NCI-H2107 (cell line): ENCODE data around the gene LRRC4C.
"Not testable (repeated sequence)": the region's sequence is repeated elsewhere in the genome, so short reads cannot be mapped to it uniquely, and the experiment has no call there.

Experiments used
- DNase-seq: peaks from one replicate; lab custom pipeline; 2025; lab: John Stamatoyannopoulos, UW

LRRC4C gene

GRCh38 chr11:41019666-41020065 is 439.8 kb downstream of the LRRC4C start:
- not testable (repeated sequence) for DNase-seq

DNA sequence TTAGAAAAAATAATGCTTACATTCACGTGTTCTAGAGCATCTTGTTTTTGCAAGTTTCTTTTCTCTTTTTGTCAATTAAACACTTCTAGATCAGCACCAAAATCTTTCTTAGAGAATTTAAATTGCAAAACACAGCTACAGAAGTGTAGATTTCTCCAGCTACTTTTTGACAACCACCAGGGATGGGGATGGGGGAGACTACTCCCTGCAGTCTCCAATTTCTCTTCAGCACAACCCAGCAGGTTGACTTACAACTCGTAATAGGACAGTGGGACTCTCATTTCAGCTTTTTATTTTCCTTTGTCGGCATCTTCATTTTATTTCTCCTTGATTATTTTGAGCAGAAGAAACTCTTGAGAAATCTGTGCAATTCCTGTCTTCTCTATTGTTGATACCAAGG is 441.2 kb downstream of the LRRC4C start:
- DNase-seq = no peak

GRCh38 chr11:41010361-41011050 is 448.9 kb downstream of the LRRC4C start:
- no peak for DNase-seq

DNA sequence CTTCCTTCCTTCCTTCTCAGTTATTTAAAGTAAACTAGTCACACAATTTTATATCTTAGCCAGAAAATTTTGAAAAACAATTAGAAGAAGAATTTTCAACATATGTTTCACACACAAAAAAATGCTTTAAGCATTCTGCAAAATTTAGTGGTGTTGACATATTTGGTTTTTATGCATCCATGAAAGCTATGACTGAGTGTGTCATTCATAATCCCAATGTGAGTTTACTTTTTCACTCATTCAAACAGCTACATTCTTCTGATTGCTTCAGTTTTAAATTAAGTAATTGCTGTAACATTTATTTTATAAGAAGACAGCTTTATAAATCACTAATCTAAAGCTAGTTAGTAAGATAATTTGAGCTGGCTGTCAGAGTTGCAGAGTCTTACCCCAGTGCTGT is 453.5 kb downstream of the LRRC4C start:
- DNase-seq = no peak

DNA sequence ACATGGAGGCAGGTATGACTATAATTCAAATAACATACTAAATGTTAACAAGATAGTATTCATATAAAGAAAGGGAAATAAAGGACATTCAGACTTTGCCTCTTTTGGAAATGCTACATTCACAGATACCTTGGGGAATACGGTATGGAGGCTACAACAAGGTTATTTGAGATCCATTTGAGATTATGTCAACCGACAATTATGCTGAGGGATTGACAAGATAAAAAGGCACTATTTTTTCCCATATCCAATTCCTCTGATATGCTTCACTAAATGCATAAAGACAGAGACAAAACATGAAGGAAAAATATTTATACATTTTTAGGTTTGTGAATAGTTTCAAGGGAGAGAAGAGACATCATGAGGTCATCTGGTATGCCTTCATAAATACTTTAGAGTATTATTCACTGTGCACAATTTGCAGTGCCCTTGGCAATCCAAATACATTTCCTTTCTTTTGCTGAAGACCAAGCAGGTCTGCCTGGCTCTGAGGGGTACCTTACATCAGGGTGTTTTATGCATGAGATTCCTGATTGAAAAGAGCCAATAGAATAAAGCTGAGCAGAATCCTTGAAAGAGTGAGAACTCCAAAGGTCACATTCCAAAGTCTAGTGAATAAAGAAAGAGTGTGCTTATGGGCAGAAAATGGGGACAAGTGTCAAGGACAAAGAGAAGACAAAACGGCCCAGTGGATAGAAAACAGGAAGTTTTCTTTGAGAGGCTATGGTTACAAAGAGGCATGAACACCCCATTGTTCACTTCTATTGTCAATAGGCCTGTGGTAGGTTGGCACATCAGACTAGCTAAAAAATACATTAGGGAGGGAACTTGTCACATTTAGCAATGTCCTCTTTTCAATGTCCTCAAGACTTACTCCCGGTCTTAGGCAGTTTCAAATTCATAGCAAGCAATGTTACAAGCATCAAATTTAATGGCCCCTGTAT is 455.8 kb downstream of the LRRC4C start:
- DNase-seq = no peak

DNA sequence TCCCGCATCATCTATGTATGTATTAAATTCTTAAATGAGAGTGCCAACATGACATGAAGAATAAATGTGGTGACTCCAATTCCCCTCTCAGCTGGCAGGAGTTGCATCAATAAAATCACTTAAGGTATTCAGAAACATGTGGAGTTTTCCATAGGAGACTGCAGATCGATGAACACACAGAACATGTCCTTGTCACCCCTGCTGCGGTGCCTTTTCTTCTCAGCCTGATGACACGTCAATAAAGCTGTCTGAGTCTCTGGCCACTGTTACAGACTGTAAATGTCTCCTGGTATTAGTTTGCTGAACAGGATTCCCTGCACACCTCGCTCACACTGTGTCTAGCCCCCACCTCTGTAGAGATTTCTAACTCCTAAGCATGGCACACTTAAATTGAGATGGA is 460.5 kb downstream of the LRRC4C start:
- no peak for DNase-seq

- no peak for DNase-seq
Observed at GRCh38 chr11:40987776-40988435, 471.5 kb downstream of the LRRC4C start.

- DNase-seq = no peak
Observed at GRCh38 chr11:40986320-40986719, 473.1 kb downstream of the LRRC4C start.

- DNase-seq = no peak
Observed at GRCh38 chr11:40975076-40975475, 484.4 kb downstream of the LRRC4C start.

DNA sequence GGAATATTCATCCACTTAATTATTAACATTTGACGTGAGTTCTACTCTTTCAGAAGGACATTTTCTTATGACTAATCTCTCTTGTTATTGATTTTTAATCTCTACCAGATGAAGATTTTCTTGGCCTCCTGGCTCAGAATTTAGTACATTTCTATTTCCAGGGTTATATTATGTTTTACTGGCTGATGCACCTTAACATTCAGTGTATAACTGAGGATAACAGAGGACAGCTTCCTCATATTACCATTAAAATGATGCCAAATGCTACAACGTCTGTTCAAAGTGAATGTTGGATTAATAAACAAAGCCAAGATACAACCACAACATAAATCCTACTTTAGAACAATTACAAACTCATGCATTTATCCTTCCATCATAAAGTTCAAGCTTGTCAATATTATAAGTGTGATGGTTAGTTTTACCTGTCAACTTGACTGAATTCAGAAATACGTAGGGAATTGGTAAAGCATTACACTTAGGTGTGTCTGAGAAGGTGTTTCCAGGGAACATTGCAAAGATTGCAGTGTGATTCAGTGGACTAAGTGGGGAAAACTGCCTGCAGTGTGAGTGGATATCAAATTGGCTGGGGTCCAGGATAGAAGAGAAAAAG is 485.2 kb downstream of the LRRC4C start:
- DNase-seq = no peak

DNA sequence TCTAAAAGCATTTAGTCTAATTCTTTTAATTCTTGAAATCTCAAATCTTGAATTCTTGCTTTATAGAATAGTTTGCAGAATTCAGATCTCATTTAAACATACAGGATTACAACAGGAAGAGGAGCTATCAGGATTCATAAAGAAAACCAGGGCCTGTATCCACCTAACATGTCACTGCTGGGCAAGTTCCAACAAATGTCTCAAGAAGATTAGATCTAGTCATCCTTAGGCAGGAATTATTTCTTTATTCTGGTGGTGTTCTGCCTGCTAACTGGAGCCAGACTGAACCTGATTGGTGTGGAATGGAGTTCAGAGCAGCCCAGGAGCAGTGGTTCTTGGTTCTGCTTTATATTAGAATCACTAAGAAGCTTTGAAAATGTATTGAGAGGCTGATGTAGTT is 500.7 kb downstream of the LRRC4C start:
- DNase-seq = no peak

DNA sequence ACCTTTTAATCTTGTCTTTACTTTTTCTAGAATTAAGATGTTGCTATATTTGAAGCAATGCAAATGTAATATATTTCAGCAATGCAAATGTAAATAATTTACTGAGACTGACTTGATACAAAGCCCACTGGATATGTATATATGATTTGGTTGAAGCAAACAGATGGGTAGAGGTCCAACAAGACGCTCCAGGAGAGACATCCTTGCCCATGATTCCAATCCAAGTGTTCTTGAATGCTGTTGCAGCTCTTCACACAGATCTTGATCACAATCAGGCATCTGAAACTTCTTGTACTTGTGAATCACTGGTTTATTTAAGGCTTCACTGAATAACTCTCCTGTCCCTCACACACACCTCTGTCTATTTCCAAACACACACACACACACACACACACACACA is 507.0 kb downstream of the LRRC4C start:
- no peak for DNase-seq

DNA sequence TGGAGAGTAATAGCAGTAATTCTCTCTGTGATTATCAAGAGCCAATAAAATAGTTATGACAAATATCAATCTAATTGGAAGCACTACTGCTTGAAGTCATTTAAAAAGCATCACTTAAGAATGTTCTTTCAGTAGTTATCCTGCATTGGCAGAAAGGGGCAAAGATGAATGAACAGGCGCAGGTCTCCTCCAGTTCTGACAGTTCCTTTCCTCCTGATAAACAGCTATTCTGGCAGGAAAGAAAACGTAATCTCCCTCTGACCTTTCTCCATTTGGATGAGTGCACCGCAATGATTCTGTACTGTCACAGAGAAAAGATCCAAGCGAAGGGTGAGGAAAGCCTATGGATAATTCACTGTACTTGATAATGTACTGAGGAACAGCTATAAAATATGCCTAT is 521.5 kb downstream of the LRRC4C start:
- DNase-seq = no peak

DNA sequence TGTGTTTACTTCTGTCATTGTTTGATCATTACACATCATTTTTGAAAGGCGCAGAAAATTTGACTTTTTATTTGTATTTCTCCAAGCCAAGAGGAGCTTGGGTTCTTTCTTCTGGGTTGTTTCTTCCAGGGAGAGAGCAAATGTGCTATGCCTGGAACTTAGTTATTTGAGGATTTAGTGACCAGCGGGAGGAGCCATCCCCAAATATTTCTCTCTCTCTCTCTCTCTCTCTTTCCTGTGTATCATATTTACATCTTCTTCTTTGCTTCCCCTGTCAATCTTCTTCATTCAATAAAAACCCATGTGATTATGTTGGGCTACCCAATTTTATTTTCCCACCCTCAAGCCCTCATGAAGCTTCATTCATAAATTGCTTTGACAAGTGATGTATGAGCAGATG is 534.5 kb downstream of the LRRC4C start:
- no peak for DNase-seq

- no peak for DNase-seq
Observed at GRCh38 chr11:40921246-40921645, 538.2 kb downstream of the LRRC4C start.

- DNase-seq = not testable (repeated sequence)
Observed at GRCh38 chr11:40910774-40911173, 548.7 kb downstream of the LRRC4C start.

DNA sequence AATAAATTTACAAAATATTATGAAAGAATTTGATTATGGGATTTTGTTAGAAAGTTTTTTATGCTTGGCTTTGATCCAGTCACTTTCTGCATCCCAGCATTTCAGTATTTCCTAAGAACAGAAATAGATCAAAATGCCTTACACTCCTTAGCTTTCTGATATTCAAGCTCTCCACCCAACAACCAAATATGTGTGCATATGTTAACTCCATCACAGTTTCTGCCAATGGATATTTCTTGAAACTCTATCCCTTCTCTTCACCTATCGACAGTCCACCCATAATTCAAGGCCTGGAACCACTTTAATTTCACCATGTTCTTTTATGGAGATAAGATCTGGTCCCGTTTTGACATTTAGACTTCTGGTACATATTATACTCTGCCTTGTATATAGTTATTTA is 565.0 kb downstream of the LRRC4C start:
- no peak for DNase-seq

DNA sequence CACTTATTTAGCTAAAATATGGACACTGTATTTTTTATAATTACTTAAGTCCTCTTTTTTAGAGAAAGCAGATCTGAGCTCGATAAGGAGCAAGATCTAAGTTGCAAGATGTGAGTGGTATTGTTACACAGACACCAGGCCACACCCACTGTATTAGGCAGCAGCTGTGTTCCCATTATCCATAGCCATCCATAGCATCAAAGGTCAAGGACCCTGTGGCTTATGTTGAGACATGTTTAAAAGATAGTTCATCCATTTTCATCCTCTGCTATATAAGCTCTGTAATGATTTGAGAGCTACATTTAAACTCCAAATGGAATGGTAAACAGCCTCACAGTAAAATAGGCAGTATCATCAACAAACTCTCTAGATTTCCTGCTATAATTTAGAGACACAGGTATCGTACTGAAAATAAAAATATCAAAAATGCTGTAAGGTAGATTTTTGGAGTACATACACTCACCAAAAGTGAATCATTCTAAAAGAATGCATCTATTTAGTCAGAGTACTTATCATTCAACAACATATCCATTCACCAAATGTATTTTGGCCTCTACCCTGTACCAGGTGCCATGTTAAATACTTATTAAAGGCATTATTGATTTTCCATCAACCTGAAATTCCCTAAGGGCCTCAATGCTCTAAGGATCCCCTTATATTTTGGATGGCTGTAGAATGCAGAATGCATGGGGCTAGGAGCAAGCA is 574.0 kb downstream of the LRRC4C start:
- no peak for DNase-seq

GRCh38 chr11:40882301-40882700 is 577.2 kb downstream of the LRRC4C start:
- no peak for DNase-seq

GRCh38 chr11:40879911-40880310 is 579.5 kb downstream of the LRRC4C start:
- DNase-seq = no peak

GRCh38 chr11:40877981-40878380 is 581.5 kb downstream of the LRRC4C start:
- no peak for DNase-seq

DNA sequence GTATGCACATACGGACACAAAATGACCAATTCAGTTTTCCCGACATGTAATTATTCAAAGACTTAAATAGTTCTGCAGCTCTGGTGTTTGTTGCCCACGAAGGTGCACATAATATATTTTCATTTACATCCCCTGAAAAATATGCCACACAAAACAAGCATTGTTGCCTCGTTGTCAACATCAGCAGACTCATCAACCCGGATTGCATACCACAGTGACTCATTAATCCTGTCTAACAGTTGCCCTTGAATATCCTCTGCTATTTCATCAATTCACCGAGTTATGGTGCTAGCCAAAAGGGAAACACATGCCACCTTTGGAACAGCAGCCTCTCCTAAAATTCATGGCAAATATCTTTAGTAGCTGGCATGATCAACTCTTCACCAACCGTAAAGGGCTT is 582.2 kb downstream of the LRRC4C start:
- no peak for DNase-seq
